ENCODE data around the gene NRIP1.

- TF ChIP-seq POLR2A (IDR thresholded peaks at IDR 0.05) (no peak), CTCF (IDR thresholded peaks at IDR 0.05) (no peak), POLR2AphosphoS5 (IDR thresholded peaks at IDR 0.05) (no peak), EP300 (IDR thresholded peaks at IDR 0.05) (no peak)
Observed at GRCh38 chr21:15093216-15093615, 28.4 kb upstream of the NRIP1 start.

All from upper lobe of left lung (tissue), 4 donors.